Neutrophil (primary cell): ENCODE measurements around the gene CLDN8.

Experiments used
- H3K27ac ChIP-seq: fragments of 200-600 bp; sonication (generic); 2 replicates; pipeline ENCODE4 v1.5.1; 2016; ENCODE audit warnings: mild to moderate bottlenecking, moderate library complexity
- H3K27me3 ChIP-seq: fragments of 200-600 bp; sonication (generic); 2 replicates; pipeline ENCODE4 v1.6.0; 2016; ENCODE audit warnings: mild to moderate bottlenecking
- H3K36me3 ChIP-seq: fragments of 200-600 bp; sonication (generic); 2 replicates; pipeline ENCODE4 v1.5.1; 2017
- H3K4me1 ChIP-seq, 2 experiments: fragments of 200-600 bp in 1 of 2; sonication (generic) in 1 of 2; 1 replicate in 1 of 2; 2 replicates in 1 of 2; pipeline versions ENCODE4 v1.5.1 to v1.6.1; 2013 to 2016; ENCODE audit warnings: low read depth in 1 of 2, low read length in 1 of 2, mild to moderate bottlenecking in 1 of 2, moderate library complexity in 1 of 2; ENCODE audit not compliant: control insufficient read depth in 1 of 2, insufficient read depth in 1 of 2
- H3K4me3 ChIP-seq, 2 experiments: fragments of 200-600 bp in 1 of 2; sonication (generic) in 1 of 2; 1 replicate in 1 of 2; 2 replicates in 1 of 2; pipeline ENCODE4 v1.5.1; 2013 to 2016; ENCODE audit warnings: low read depth in 1 of 2, low read length in 1 of 2, mild to moderate bottlenecking in 1 of 2, moderate library complexity in 1 of 2
- H3K9me3 ChIP-seq: fragments of 200-600 bp; sonication (generic); 2 replicates; pipeline ENCODE4 v1.5.1; 2016
- CTCF ChIP-seq: fragments of 200-600 bp; sonication (generic); IDR thresholded peaks from 2 replicates; pipeline ENCODE4 v1.5.1; 2016; ENCODE audit warnings: antibody characterized with exemption

CLDN8 gene

GRCh38 chr21:30206551-30207251, 9.2 kb downstream of the CLDN8 start:
- no peak for TF ChIP-seq CTCF
- Histone ChIP-seq H3K36me3 (no peaks in the 10 kb centered on the region), H3K9me3 (no peaks in the 10 kb centered on the region), H3K27ac (no peak overlapping the region), H3K4me1 (no peaks in the 10 kb centered on the region), H3K27me3 (no peaks in the 10 kb centered on the region), H3K4me3 (no peak overlapping the region)

GRCh38 chr21:30200000-30200399, 15.9 kb downstream of the CLDN8 start:
- Histone ChIP-seq H3K36me3 (no peaks in the 10 kb centered on the region), H3K27ac (no peak overlapping the region), H3K27me3 (no peaks in the 10 kb centered on the region), H3K4me3 (no peak overlapping the region), H3K4me1 (no peaks in the 10 kb centered on the region), H3K9me3 (no peaks in the 10 kb centered on the region)
- no peak for TF ChIP-seq CTCF

GRCh38 chr21:30194701-30195299, 21.1 kb downstream of the CLDN8 start:
- no peak for TF ChIP-seq CTCF
- Histone ChIP-seq H3K27ac (no peak overlapping the region), H3K4me3 (no peak overlapping the region), H3K4me1 (no peaks in the 10 kb centered on the region), H3K36me3 (no peaks in the 10 kb centered on the region), H3K9me3 (no peaks in the 10 kb centered on the region), H3K27me3 (no peaks in the 10 kb centered on the region)

GRCh38 chr21:30193201-30193600, 22.7 kb downstream of the CLDN8 start:
- H3K9me3 ChIP-seq = no peaks in the 10 kb centered on the region
- H3K4me1 ChIP-seq = no peaks in the 10 kb centered on the region
- no peaks in the 10 kb centered on the region for H3K36me3 ChIP-seq
- H3K27ac ChIP-seq = no peak overlapping the region
- no peaks in the 10 kb centered on the region for H3K27me3 ChIP-seq
- TF ChIP-seq CTCF = no peak
- H3K4me3 ChIP-seq = no peak overlapping the region

- Histone ChIP-seq H3K27me3 (no peaks in the 10 kb centered on the region), H3K27ac (no peak overlapping the region), H3K4me1 (no peaks in the 10 kb centered on the region), H3K36me3 (no peaks in the 10 kb centered on the region), H3K4me3 (no peak overlapping the region), H3K9me3 (no peaks in the 10 kb centered on the region)
- TF ChIP-seq CTCF = no peak
Measured at GRCh38 chr21:30190554-30190953, 25.3 kb downstream of the CLDN8 start.
